HUDEP-2 (cell line): ENCODE results near the gene AGPAT4.

ENCODE experiments used
- DNase-seq, 76 experiments: peaks; one replicate each; lab custom pipeline; 2025; ENCODE audit not compliant: unreplicated experiment in 76 of 76; lab: John Stamatoyannopoulos, UW

The AGPAT4 gene

GRCh38 chr6:161257793-161258457, 15.9 kb downstream of the AGPAT4 start:
- DNase-seq, result no peak

GRCh38 chr6:161256407-161256806, 17.5 kb downstream of the AGPAT4 start:
- no peak for DNase-seq

- no peak for DNase-seq
These were observed 18.3 kb downstream of the AGPAT4 start for GRCh38 chr6:161255518-161255917.

GRCh38 chr6:161254464-161255253, 19.2 kb downstream of the AGPAT4 start:
- peak in 74 of 76 experiments; percentile 33 to 94 (median 79) for DNase-seq

GRCh38 chr6:161254126-161254463, 19.8 kb downstream of the AGPAT4 start:
- no peak for DNase-seq

- DNase-seq, result no peak
These were observed 22.5 kb downstream of the AGPAT4 start for GRCh38 chr6:161251345-161251744.

- no peak for DNase-seq
These were observed 24.5 kb downstream of the AGPAT4 start for GRCh38 chr6:161249327-161249726.

GRCh38 chr6:161246725-161247124, 27.1 kb downstream of the AGPAT4 start:
- DNase-seq, result no peak

- DNase-seq, result no peak
These were observed 28.5 kb downstream of the AGPAT4 start for GRCh38 chr6:161245363-161245762.

GRCh38 chr6:161244725-161245124, 29.1 kb downstream of the AGPAT4 start:
- DNase-seq, result peak in 17 of 76 experiments; percentile 11 to 49 (median 25)

- no peak for DNase-seq
These were observed 30.8 kb downstream of the AGPAT4 start for GRCh38 chr6:161242779-161243693.

GRCh38 chr6:161242113-161242512, 31.7 kb downstream of the AGPAT4 start:
- DNase-seq, result no peak

- DNase-seq, result no peak
These were observed 34.9 kb downstream of the AGPAT4 start for GRCh38 chr6:161239001-161239400.

- DNase-seq, result no peak
These were observed 35.4 kb downstream of the AGPAT4 start for GRCh38 chr6:161238500-161238899.

GRCh38 chr6:161238081-161238480, 35.8 kb downstream of the AGPAT4 start:
- DNase-seq, result no peak

- DNase-seq, result no peak
These were observed 36.7 kb downstream of the AGPAT4 start for GRCh38 chr6:161237176-161237575.

GRCh38 chr6:161235776-161236633, 37.9 kb downstream of the AGPAT4 start:
- DNase-seq, result no peak

- DNase-seq, result no peak
These were observed 39.7 kb downstream of the AGPAT4 start for GRCh38 chr6:161233986-161234661.

- no peak for DNase-seq
These were observed 41.4 kb downstream of the AGPAT4 start for GRCh38 chr6:161232467-161232866.

GRCh38 chr6:161232010-161232409, 41.9 kb downstream of the AGPAT4 start:
- DNase-seq, result no peak
